IPS DF 6.9 (cell line): ENCODE measurements around the gene PLK5.

Source experiments
- DNase-seq: peaks from one replicate; pipeline ENCODE4 v3.0.0-alpha.2; 2013; ENCODE audit warnings: low read depth, low spot score
- H3K27ac ChIP-seq: one replicate; pipeline ENCODE4 v1.5.1; 2013; ENCODE audit warnings: low read length, control low read depth
- H3K27me3 ChIP-seq: 2 replicates; pipeline ENCODE4 v1.6.1; 2013; ENCODE audit warnings: mild to moderate bottlenecking, low read length; ENCODE audit not compliant: control insufficient read depth, insufficient read depth
- H3K36me3 ChIP-seq: 2 replicates; pipeline ENCODE4 v1.6.1; 2013; ENCODE audit warnings: low read length; ENCODE audit not compliant: control insufficient read depth, insufficient read depth
- H3K4me1 ChIP-seq: 2 replicates; pipeline ENCODE4 v1.6.1; 2013; ENCODE audit warnings: low read length; ENCODE audit not compliant: control insufficient read depth, insufficient read depth
- H3K4me3 ChIP-seq: 2 replicates; pipeline ENCODE4 v1.5.1; 2013; ENCODE audit warnings: mild to moderate bottlenecking, low read length
- H3K9me3 ChIP-seq: 2 replicates; pipeline ENCODE4 v1.6.1; 2013; ENCODE audit warnings: low read length, inconsistent platforms; ENCODE audit not compliant: control insufficient read depth, insufficient read depth
- WGBS: extraction: QIAGEN DNeasy Blood & Tissue Kit; methylation state at CpG from one replicate; pipeline ENCODE4 v1.1.7; 2013; ENCODE audit warnings: mixed read lengths, missing lambda C conversion rate; ENCODE audit not compliant: insufficient read length, insufficient coverage; 5-methylcytosine and 5-hydroxymethylcytosine counted together

The PLK5 gene

GRCh38 chr19:1580957-1581356 is 57.1 kb downstream of the PLK5 start:
- WGBS: no CpG with 5 or more reads among the region's 22 CpGs
- no peaks in the 10 kb centered on the region for H3K9me3 ChIP-seq
- peaks cover 48% of the 10 kb centered on the region for H3K36me3 ChIP-seq
- H3K4me3 ChIP-seq: no peak overlapping the region
- no peak for DNase-seq
- H3K27ac ChIP-seq: no peak overlapping the region
- no peaks in the 10 kb centered on the region for H3K27me3 ChIP-seq
- H3K4me1 ChIP-seq: no peaks in the 10 kb centered on the region

GRCh38 chr19:1582201-1582600 is 58.3 kb downstream of the PLK5 start:
- no peak for DNase-seq
- Histone ChIP-seq H3K27ac (no peak overlapping the region), H3K4me1 (no peaks in the 10 kb centered on the region), H3K9me3 (no peaks in the 10 kb centered on the region), H3K27me3 (no peaks in the 10 kb centered on the region), H3K36me3 (peaks cover 40% of the 10 kb centered on the region), H3K4me3 (no peak overlapping the region)
- no CpG with 5 or more reads among the region's 9 CpGs for WGBS

GRCh38 chr19:1584500-1585242 is 60.8 kb downstream of the PLK5 start:
- Histone ChIP-seq H3K36me3 (peaks cover 28% of the 10 kb centered on the region), H3K9me3 (no peaks in the 10 kb centered on the region), H3K4me1 (no peaks in the 10 kb centered on the region), H3K27me3 (no peaks in the 10 kb centered on the region), H3K27ac (no peak overlapping the region), H3K4me3 (no peak overlapping the region)
- no CpG with 5 or more reads among the region's 87 CpGs for WGBS
- DNase-seq: no peak

- H3K9me3 ChIP-seq: no peaks in the 10 kb centered on the region
- H3K36me3 ChIP-seq: peaks cover 28% of the 10 kb centered on the region
- no peaks in the 10 kb centered on the region for H3K27me3 ChIP-seq
- DNase-seq: no peak
- H3K4me1 ChIP-seq: no peaks in the 10 kb centered on the region
- WGBS: no CpG with 5 or more reads among the region's 13 CpGs
- no peak overlapping the region for H3K4me3 ChIP-seq
- no peak overlapping the region for H3K27ac ChIP-seq
Observed at GRCh38 chr19:1585243-1585580, 61.3 kb downstream of the PLK5 start.
